ENCODE results near the gene MELTF.

Gene MELTF

GRCh38 chr3:197027151-197027895 is 2.3 kb downstream of the MELTF start:
- no peak for DNase-seq (ENCODE audit: low spot score)

- DNase-seq (ENCODE audit: low spot score) = no peak
Measured at GRCh38 chr3:197026481-197026866, 3.1 kb downstream of the MELTF start.

GRCh38 chr3:197025736-197026480 is 3.7 kb downstream of the MELTF start:
- no peak for DNase-seq (ENCODE audit: low spot score)

GRCh38 chr3:197024881-197025735 is 4.5 kb downstream of the MELTF start:
- no peak for DNase-seq (ENCODE audit: low spot score)

GRCh38 chr3:197023998-197024651 is 5.5 kb downstream of the MELTF start:
- DNase-seq (ENCODE audit: low spot score) = no peak

GRCh38 chr3:197023241-197023997 is 6.2 kb downstream of the MELTF start:
- DNase-seq (ENCODE audit: low spot score) = no peak

GRCh38 chr3:197022405-197023231 is 7.0 kb downstream of the MELTF start:
- no peak for DNase-seq (ENCODE audit: low spot score)

- no peak for DNase-seq (ENCODE audit: low spot score)
Measured at GRCh38 chr3:197021729-197022404, 7.8 kb downstream of the MELTF start.

GRCh38 chr3:197021231-197021630 is 8.4 kb downstream of the MELTF start:
- no peak for DNase-seq (ENCODE audit: low spot score)

GRCh38 chr3:197019535-197019934 is 10.1 kb downstream of the MELTF start:
- DNase-seq (ENCODE audit: low spot score) = no peak

- peak; percentile 62 for DNase-seq (ENCODE audit: low spot score)
Measured at GRCh38 chr3:197019021-197019420, 10.6 kb downstream of the MELTF start.

- no peak for DNase-seq (ENCODE audit: low spot score)
Measured at GRCh38 chr3:197017003-197017402, 12.6 kb downstream of the MELTF start.

GRCh38 chr3:197015790-197016736 is 13.6 kb downstream of the MELTF start:
- DNase-seq (ENCODE audit: low spot score) = no peak

GRCh38 chr3:197014942-197015575 is 14.6 kb downstream of the MELTF start:
- DNase-seq (ENCODE audit: low spot score) = no peak

GRCh38 chr3:197014024-197014423 is 15.6 kb downstream of the MELTF start:
- no peak for DNase-seq (ENCODE audit: low spot score)

- DNase-seq (ENCODE audit: low spot score) = no peak
Measured at GRCh38 chr3:197012540-197012883, 17.1 kb downstream of the MELTF start.

GRCh38 chr3:197011780-197012539 is 17.7 kb downstream of the MELTF start:
- no peak for DNase-seq (ENCODE audit: low spot score)

All from globus pallidus (tissue), 1 donor.